ENCODE data around the gene PIGP. TPM values are rescaled to one million over a fixed set of nuclear protein-coding genes. Genes with fewer than 3 reads are reported as not detected.

Gene PIGP
- total and polyA plus RNA-seq, 9 of the 15 experiments (the other 6 are each of a cell fraction or from before 2014, with no cell fraction given): 18.3 to 122 (median 35.6) TPM

- TF ChIP-seq TCF3 (CRISPR knock-in tag; IDR thresholded peaks at IDR 0.05) (peak; percentile 19; the same call in 1 of the 2 replicates), MAFK (IDR thresholded peaks at IDR 0.05; ENCODE audit: low read length) (peak; percentile 83), FOSL1 (tag; conservative IDR thresholded peaks at IDR 0.05) (peak; percentile 68), ARID3A (IDR thresholded peaks at IDR 0.05; ENCODE audit: borderline replicate concordance, low read depth, low read length) (peak; percentile 92), PBX2 (CRISPR knock-in tag; IDR thresholded peaks at IDR 0.05; ENCODE audit: low read depth) (no peak), PBX2 (tag; conservative IDR thresholded peaks at IDR 0.05; ENCODE audit: low read depth) (peak; percentile 93), SNIP1 (IDR thresholded peaks at IDR 0.05; ENCODE audit: low read depth) (no peak), PKNOX1 (IDR thresholded peaks at IDR 0.05) (peak; percentile 86), DPF2 (IDR thresholded peaks at IDR 0.05) (peak; percentile 78), REST (IDR thresholded peaks at IDR 0.05; ENCODE audit: borderline replicate concordance) (peak; percentile 76), REST (CRISPR knock-in tag; IDR thresholded peaks at IDR 0.05; ENCODE audit: low read depth) (no peak), ZBTB33 (CRISPR knock-in tag; IDR thresholded peaks at IDR 0.05) (peak; percentile 87), TRIM24 (IDR thresholded peaks at IDR 0.05) (0 out of 4 replicates have a peak, but pooled peaks of 1 of the 2 experiments have one; percentile 17)
These were observed 14.3 kb upstream of the PIGP start (continued) for GRCh38 chr21:37087188-37087587.

All from K562 (cell line).